HepG2 (cell line): ENCODE results near the gene MYL9. TPM values are rescaled to one million over a fixed set of nuclear protein-coding genes. Genes with fewer than 3 reads are reported as not detected.

Experiments
- ATAC-seq: fragments of 200-7000 bp; cut with Tn5 transposase; 3 replicates; pipeline ENCODE4 v1.9.1; 2020; ENCODE audit warnings: mild to moderate bottlenecking, moderate library complexity
- BruUV-seq: library from RNA; stranded (reverse); fragments of 400-500 nt; replicated peaks from 2 replicates; lab custom pipeline; 2021; lab: Mats Ljungman, UMichigan
- CTCF ChIA-PET: fragments of 300-600 bp; formaldehyde crosslinking; extraction: SDS; loops from one replicate; lab custom pipeline; 2021; ENCODE audit warnings: low total read pairs, inconsistent platforms, low intra/inter-chr PET ratio; lab: Yijun Ruan, JAX
- POLR2A ChIA-PET: fragments of 350-600 bp; sonication (Branson Sonifier 250); formaldehyde crosslinking; loops from one replicate; lab custom pipeline; 2020; ENCODE audit warnings: antibody characterized with exemption, inconsistent platforms; lab: Yijun Ruan, JAX
- DNase-seq: peaks from one replicate; pipeline ENCODE4 v3.0.0-alpha.2; 2015; ENCODE audit warnings: low spot score
- FAIRE-seq: peaks from 3 replicates; lab custom pipeline; 2011; peaks lifted over from hg19 to GRCh38; lab: Jason Lieb, UNC
- H2AFZ ChIP-seq: one replicate; pipeline ENCODE4 v1.6.1; 2011; ENCODE audit warnings: low read length, inconsistent platforms
- H3K27ac ChIP-seq: fragments of 300-600 bp; 3 replicates; pipeline ENCODE4 v1.8.0; 2011; ENCODE audit warnings: mixed run types, mild to moderate bottlenecking, mixed read lengths, low read length, inconsistent platforms; ENCODE audit not compliant: insufficient read depth; ENCODE audit errors: extremely low read length
- H3K27me3 ChIP-seq, 2 experiments: fragments of 200-600 bp in 1 of 2; 2 replicates in 1 of 2; 3 replicates in 1 of 2; pipeline versions ENCODE4 v1.6.0 to v1.8.0; 2011; ENCODE audit warnings: low read length in 2 of 2, mild to moderate bottlenecking in 2 of 2, moderate library complexity in 2 of 2, inconsistent platforms in 1 of 2; ENCODE audit not compliant: insufficient read depth in 2 of 2, control insufficient read depth in 1 of 2
- H3K36me3 ChIP-seq, 2 experiments: fragments of 200-600 bp in 1 of 2; replicated peaks in 1 of 2; 2 replicates in 1 of 2; 3 replicates in 1 of 2; pipeline versions ENCODE4 v1.5.1 to v1.8.0; 2011; ENCODE audit warnings: low read length in 2 of 2, inconsistent platforms in 1 of 2; ENCODE audit not compliant: insufficient read depth in 2 of 2, control insufficient read depth in 1 of 2
- H3K4me1 ChIP-seq: 2 replicates; pipeline ENCODE4 v1.5.1; 2012; ENCODE audit warnings: low read length, inconsistent platforms; ENCODE audit not compliant: insufficient read depth
- H3K4me2 ChIP-seq: 2 replicates; pipeline ENCODE4 v1.6.0; 2011; ENCODE audit warnings: low read depth, low read length, inconsistent platforms
- H3K4me3 ChIP-seq, 3 experiments: fragments of 200-600 bp in 1 of 3; sonication (generic), shearing (Covaris generic) in 1 of 3; replicated peaks in 1 of 3; 2 replicates each; pipeline ENCODE4 v1.5.1; 2011 to 2016; ENCODE audit warnings: low read length in 3 of 3, inconsistent platforms in 2 of 3, low read depth in 2 of 3, mild to moderate bottlenecking in 2 of 3, control low read depth in 1 of 3, mixed read lengths in 1 of 3; ENCODE audit not compliant: insufficient read depth in 1 of 3
- H3K79me2 ChIP-seq: one replicate; pipeline ENCODE4 v1.6.1; 2011; ENCODE audit warnings: low read length, inconsistent platforms; ENCODE audit not compliant: insufficient read depth
- H3K9ac ChIP-seq: 2 replicates; pipeline ENCODE4 v1.6.0; 2011; ENCODE audit warnings: mild to moderate bottlenecking, low read depth, low read length, inconsistent platforms; ENCODE audit not compliant: insufficient read depth
- H3K9me3 ChIP-seq: 2 replicates; pipeline ENCODE4 v1.5.1; 2012; ENCODE audit warnings: mild to moderate bottlenecking, low read length
- H4K20me1 ChIP-seq: 2 replicates; pipeline ENCODE4 v1.6.0; 2011; ENCODE audit warnings: inconsistent platforms, mild to moderate bottlenecking, low read length, moderate library complexity; ENCODE audit not compliant: insufficient read depth
- AGO2 ChIP-seq: fragments of 200-400 bp; formaldehyde crosslinking; optimal IDR thresholded peaks from 2 replicates; pipeline ENCODE3; 2017; ENCODE audit warnings: mild to moderate bottlenecking, low read depth, low read length, moderate library complexity
- KMT2A ChIP-seq: sonication (generic); formaldehyde crosslinking; IDR thresholded peaks from 2 replicates; pipeline ENCODE4 v1.4.0; 2020; ENCODE audit warnings: missing genetic modification reagents
- NFAT5 ChIP-seq: sonication (generic); formaldehyde crosslinking; IDR thresholded peaks from 2 replicates; pipeline ENCODE4 v1.4.0; 2020; ENCODE audit warnings: missing genetic modification reagents
- RBM22 ChIP-seq: fragments of 200-400 bp; formaldehyde crosslinking; optimal IDR thresholded peaks from 2 replicates; pipeline ENCODE3; 2017; ENCODE audit warnings: mild to moderate bottlenecking, low read length, moderate library complexity
- RXRA ChIP-seq: sonication (generic); formaldehyde crosslinking; IDR thresholded peaks from 2 replicates; pipeline ENCODE4 v1.5.1; 2020; ENCODE audit warnings: missing genetic modification reagents
- SRSF1 ChIP-seq: fragments of 200-400 bp; formaldehyde crosslinking; optimal IDR thresholded peaks from 2 replicates; pipeline ENCODE3; 2017; ENCODE audit warnings: mild to moderate bottlenecking, low read depth, low read length, moderate library complexity
- ZNF446 ChIP-seq: sonication (generic); formaldehyde crosslinking; IDR thresholded peaks from 2 replicates; pipeline ENCODE4 v1.5.0; 2020; ENCODE audit warnings: mild to moderate bottlenecking, missing genetic modification reagents
- WGBS: methylation state at CpG from one replicate; pipeline ENCODE4 v1.1.6; 2017; ENCODE audit warnings: low lambda C conversion rate; 5-methylcytosine and 5-hydroxymethylcytosine counted together
- in situ Hi-C: cut with HindIII; loops from 2 replicates; pipeline ENCODE4 v1.10.0; 2017; ENCODE audit warnings: low pct_unique_long_range_greater_than_20kb; ENCODE audit not compliant: extremely low pct_ligation_motif_present
- intact Hi-C: fragments of 100-400 bp; cut with micrococcal nuclease; formaldehyde crosslinking; loops from one replicate; pipeline ENCODE4 v1.10.0; 2022; ENCODE audit not compliant: unreplicated experiment
- polyA plus RNA-seq, 8 experiments: library from polyadenylated mRNA; depleted of rRNA in 3 of 8; stranded (reverse) in 7 of 8; unstranded in 1 of 8; fragments of >200 nt; fragmentation: Illumina TruSeq in 4 of 8; extraction: Trizol in 4 of 8; gene quantifications; 2 replicates each; pipeline versions ENCODE4 v1.2.1 to v1.2.3, GENCODE V29; 2011 to 2016; ENCODE audit warnings: low read depth in 4 of 8, missing spikeins in 1 of 8, mixed read lengths in 1 of 8; ENCODE audit not compliant: insufficient read depth in 1 of 8
- total RNA-seq, 5 experiments: library from RNA; depleted of rRNA; stranded (reverse); fragments of >200 nt; fragmentation: Illumina TruSeq; extraction: Trizol; gene quantifications; 2 replicates each; pipeline ENCODE4 v1.2.3, GENCODE V29; 2016; ENCODE audit warnings: low read depth in 1 of 5
- TF ChIP-seq, protein P1 (sequence below): sonication (generic); formaldehyde crosslinking; IDR thresholded peaks from 2 replicates; pipeline ENCODE4 v1.8.0; 2022; ENCODE audit warnings: missing genetic modification reagents, mild to moderate bottlenecking, moderate library complexity, borderline replicate concordance

Gene MYL9
- total and polyA plus RNA-seq, 2 of the 13 experiments (the other 11 are each of a cell fraction or from before 2014, with no cell fraction given): 0.87 to 2.2 TPM

- no peak overlapping the region for H3K9ac ChIP-seq
- ATAC-seq: no peak
- H3K27ac ChIP-seq: no peak overlapping the region
- no peaks in the 10 kb centered on the region for H3K4me1 ChIP-seq
- no peaks in the 10 kb centered on the region for H3K79me2 ChIP-seq
- H4K20me1 ChIP-seq: peaks cover 8% of the 10 kb centered on the region; the same call in 1 of the 2 replicates
- TF ChIP-seq RXRA (CRISPR knock-in tag) (0 out of 2 replicates have a peak, but pooled peaks have one; percentile 1), AGO2 (peak; percentile 66), ZNF446 (CRISPR knock-in tag) (no peak), RBM22 (peak; percentile 75)
- no peak overlapping the region for H3K4me3 ChIP-seq
- DNase-seq: no peak
- no peaks in the 10 kb centered on the region for H3K9me3 ChIP-seq
- intact Hi-C loops (no loop called here), in situ Hi-C loops (no loop called here)
- no peak overlapping the region for H2AFZ ChIP-seq
- H3K36me3 ChIP-seq: peaks cover 34 to 39% of the 10 kb centered on the region in 2 experiments
- H3K27me3 ChIP-seq: no peaks in the 10 kb centered on the region
- WGBS: 95% methylated on average over 14 of the region's 14 CpGs
- POLR2A ChIA-PET: no interaction called here
- no peak overlapping the region for H3K4me2 ChIP-seq
- no TSS peak for BruUV-seq
- CTCF ChIA-PET: no interaction called here
- no peak for FAIRE-seq
These were observed 12.4 kb upstream of the MYL9 start for GRCh38 chr20:36528875-36529417.

DNA sequence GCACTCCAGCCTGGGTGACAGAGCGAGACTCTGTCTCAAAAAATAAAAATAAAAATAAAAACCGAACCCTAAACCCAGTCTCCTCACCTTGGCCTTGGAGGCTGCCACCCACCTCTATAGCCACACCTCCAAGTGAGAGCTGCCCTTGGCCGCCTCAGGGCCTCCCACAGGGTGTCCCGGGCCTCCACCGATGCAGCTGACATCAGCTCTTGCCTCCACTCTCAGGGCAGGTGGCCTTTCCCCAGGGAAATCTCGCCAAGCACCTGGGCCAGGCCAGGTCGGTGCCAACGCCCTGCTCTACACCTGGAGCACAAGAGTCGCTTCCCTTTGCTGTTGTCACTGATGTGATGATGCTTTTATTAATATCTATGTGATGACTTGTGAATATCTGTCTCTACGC, 8.9 kb upstream of the MYL9 start:
- 73% methylated on average over 10 of the region's 10 CpGs for WGBS
- H2AFZ ChIP-seq: no peak overlapping the region
- FAIRE-seq: no peak
- no peak overlapping the region for H3K4me3 ChIP-seq
- TF ChIP-seq AGO2 (peak; percentile 26), KMT2A (CRISPR knock-in tag) (no peak), SRSF1 (no peak), NFAT5 (CRISPR knock-in tag) (no peak)
- TF ChIP-seq, protein P1, sequence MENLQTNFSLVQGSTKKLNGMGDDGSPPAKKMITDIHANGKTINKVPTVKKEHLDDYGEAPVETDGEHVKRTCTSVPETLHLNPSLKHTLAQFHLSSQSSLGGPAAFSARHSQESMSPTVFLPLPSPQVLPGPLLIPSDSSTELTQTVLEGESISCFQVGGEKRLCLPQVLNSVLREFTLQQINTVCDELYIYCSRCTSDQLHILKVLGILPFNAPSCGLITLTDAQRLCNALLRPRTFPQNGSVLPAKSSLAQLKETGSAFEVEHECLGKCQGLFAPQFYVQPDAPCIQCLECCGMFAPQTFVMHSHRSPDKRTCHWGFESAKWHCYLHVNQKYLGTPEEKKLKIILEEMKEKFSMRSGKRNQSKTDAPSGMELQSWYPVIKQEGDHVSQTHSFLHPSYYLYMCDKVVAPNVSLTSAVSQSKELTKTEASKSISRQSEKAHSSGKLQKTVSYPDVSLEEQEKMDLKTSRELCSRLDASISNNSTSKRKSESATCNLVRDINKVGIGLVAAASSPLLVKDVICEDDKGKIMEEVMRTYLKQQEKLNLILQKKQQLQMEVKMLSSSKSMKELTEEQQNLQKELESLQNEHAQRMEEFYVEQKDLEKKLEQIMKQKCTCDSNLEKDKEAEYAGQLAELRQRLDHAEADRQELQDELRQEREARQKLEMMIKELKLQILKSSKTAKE (CRISPR knock-in tag): no peak
- no peaks in the 10 kb centered on the region for H3K79me2 ChIP-seq
- no peak for DNase-seq
- ChIA-PET CTCF (no interaction called here), POLR2A (no interaction called here)
- H3K4me2 ChIP-seq: no peak overlapping the region
- intact Hi-C loops: no loop called here
- H3K27ac ChIP-seq: no peak overlapping the region
- H3K9ac ChIP-seq: no peak overlapping the region
- peaks cover 10% of the 10 kb centered on the region in 2 experiments for H3K36me3 ChIP-seq
- no peaks in the 10 kb centered on the region for H3K9me3 ChIP-seq
- no TSS peak for BruUV-seq
- H3K4me1 ChIP-seq: peaks cover 3% of the 10 kb centered on the region; the same call in 1 of the 2 replicates
- in situ Hi-C loops: no loop called here
- no peaks in the 10 kb centered on the region for H3K27me3 ChIP-seq
- ATAC-seq: peak; percentile 14; the same call in 2 of the 3 replicates
- peaks cover 4% of the 10 kb centered on the region; the same call in 1 of the 2 replicates for H4K20me1 ChIP-seq
